Liver (tissue), 9 donors: ENCODE measurements around the gene ZNF615. TPM values are rescaled to one million over a fixed set of nuclear protein-coding genes. Genes with fewer than 3 reads are reported as not detected.

Experiments
- DNase-seq: peaks from one replicate; pipeline ENCODE4 v3.0.0-alpha.2; 2017; ENCODE audit warnings: low spot score
- H3K27ac ChIP-seq, 2 donors: one replicate each; pipeline ENCODE4 v1.7.0; 2013; ENCODE audit warnings: inconsistent platforms in 2 of 2, low read length in 2 of 2, control low read depth in 1 of 2, low read depth in 1 of 2, mild to moderate bottlenecking in 1 of 2
- H3K27me3 ChIP-seq, 4 donors: one replicate each; pipeline versions ENCODE4 v1.6.1 to v1.7.0; 2013; ENCODE audit warnings: low read length in 3 of 4, inconsistent platforms in 1 of 4, mild to moderate bottlenecking in 1 of 4, moderate library complexity in 1 of 4; ENCODE audit not compliant: control insufficient read depth in 4 of 4, insufficient read depth in 4 of 4
- H3K36me3 ChIP-seq, 4 donors: one replicate each; pipeline versions ENCODE4 v1.6.1 to v1.7.0; 2013; ENCODE audit warnings: low read length in 3 of 4, mild to moderate bottlenecking in 3 of 4, low read depth in 1 of 4, moderate library complexity in 1 of 4; ENCODE audit not compliant: control insufficient read depth in 4 of 4, insufficient read depth in 3 of 4
- H3K4me1 ChIP-seq, 4 donors: one replicate each; pipeline versions ENCODE4 v1.6.1 to v1.7.0; 2013; ENCODE audit warnings: low read length in 3 of 4, mild to moderate bottlenecking in 3 of 4, moderate library complexity in 1 of 4; ENCODE audit not compliant: control insufficient read depth in 4 of 4, insufficient read depth in 4 of 4
- H3K4me3 ChIP-seq, 3 donors: one replicate each; pipeline versions ENCODE4 v1.6.1 to v1.7.0; 2013; ENCODE audit warnings: low read length in 3 of 3, control low read depth in 1 of 3, low read depth in 1 of 3, mild to moderate bottlenecking in 1 of 3
- H3K9ac ChIP-seq, 2 donors: one replicate each; pipeline ENCODE4 v1.7.0; 2013; ENCODE audit warnings: low read length in 2 of 2, mild to moderate bottlenecking in 2 of 2, moderate library complexity in 2 of 2, control low read depth in 1 of 2, low read depth in 1 of 2
- H3K9me3 ChIP-seq, 4 donors: one replicate each; pipeline versions ENCODE4 v1.6.1 to v1.7.0; 2013; ENCODE audit warnings: low read length in 3 of 4; ENCODE audit not compliant: control insufficient read depth in 4 of 4
- ATF3 ChIP-seq: IDR thresholded peaks from 2 replicates; pipeline ENCODE4 v1.6.1; 2016; ENCODE audit warnings: antibody characterized with exemption
- CTCF ChIP-seq: fragments of 150-350 bp; IDR thresholded peaks from 2 replicates; pipeline ENCODE4 v1.5.1; 2017; ENCODE audit warnings: improper control_type of control experiment, low read depth, low read length; ENCODE audit not compliant: missing input control
- EGR1 ChIP-seq, 2 donors: IDR thresholded peaks; 2 replicates each; pipeline ENCODE4 v1.6.1; 2016 to 2018; ENCODE audit warnings: antibody characterized with exemption in 2 of 2, low read depth in 2 of 2
- FOXA1 ChIP-seq: IDR thresholded peaks from 2 replicates; pipeline ENCODE4 v1.6.1; 2016; ENCODE audit warnings: antibody characterized with exemption
- FOXA2 ChIP-seq: IDR thresholded peaks from 2 replicates; pipeline ENCODE4 v1.6.1; 2016; ENCODE audit warnings: antibody characterized with exemption
- GABPA ChIP-seq, 2 donors: IDR thresholded peaks in 1 of 2; conservative IDR thresholded peaks in 1 of 2; 2 replicates each; pipeline ENCODE4 v1.6.1; 2016; ENCODE audit warnings: antibody characterized with exemption in 2 of 2, mild to moderate bottlenecking in 1 of 2, moderate library complexity in 1 of 2
- HNF4A ChIP-seq, 2 donors: conservative IDR thresholded peaks; 2 replicates each; pipeline ENCODE4 v1.6.1; 2016; ENCODE audit warnings: antibody characterized with exemption in 2 of 2, mild to moderate bottlenecking in 2 of 2
- HNF4G ChIP-seq: IDR thresholded peaks from 2 replicates; pipeline ENCODE4 v1.6.1; 2016; ENCODE audit warnings: antibody characterized with exemption
- JUND ChIP-seq, 2 donors: IDR thresholded peaks; 2 replicates each; pipeline ENCODE4 v1.6.1; 2016; ENCODE audit warnings: antibody characterized with exemption in 2 of 2
- MAX ChIP-seq: IDR thresholded peaks from 2 replicates; pipeline ENCODE4 v1.6.1; 2016; ENCODE audit warnings: antibody characterized with exemption
- NR2F2 ChIP-seq: IDR thresholded peaks from 2 replicates; pipeline ENCODE4 v1.6.1; 2016; ENCODE audit warnings: antibody characterized with exemption
- RAD21 ChIP-seq, 2 donors: IDR thresholded peaks; 2 replicates each; pipeline ENCODE4 v1.6.1; 2016; ENCODE audit warnings: antibody characterized with exemption in 2 of 2, mild to moderate bottlenecking in 2 of 2
- REST ChIP-seq: IDR thresholded peaks from 2 replicates; pipeline ENCODE4 v1.6.1; 2016; ENCODE audit warnings: antibody characterized with exemption, mild to moderate bottlenecking
- RXRA ChIP-seq, 2 donors: IDR thresholded peaks; 2 replicates each; pipeline ENCODE4 v1.6.1; 2017 to 2018; ENCODE audit warnings: antibody characterized with exemption in 2 of 2, mild to moderate bottlenecking in 1 of 2
- SP1 ChIP-seq: IDR thresholded peaks from 2 replicates; pipeline ENCODE4 v1.6.1; 2018; ENCODE audit warnings: antibody characterized with exemption, mild to moderate bottlenecking
- TAF1 ChIP-seq: conservative IDR thresholded peaks from 2 replicates; pipeline ENCODE4 v1.6.1; 2016; ENCODE audit warnings: antibody characterized with exemption, mild to moderate bottlenecking
- YY1 ChIP-seq: IDR thresholded peaks from 2 replicates; pipeline ENCODE4 v1.6.1; 2016; ENCODE audit warnings: antibody characterized with exemption, mild to moderate bottlenecking
- ZBTB33 ChIP-seq: IDR thresholded peaks from 2 replicates; pipeline ENCODE4 v1.6.1; 2016; ENCODE audit warnings: antibody characterized with exemption
- WGBS: extraction: QIAGEN DNeasy Blood & Tissue Kit; methylation state at CpG from one replicate; pipeline ENCODE4 v1.1.7; 2013; 5-methylcytosine and 5-hydroxymethylcytosine counted together
- polyA plus RNA-seq, 2 donors: library from polyadenylated mRNA; stranded (reverse) in 1 of 2; unstranded in 1 of 2; fragments of 200-250 nt in 1 of 2; fragments of >200 nt in 1 of 2; fragmentation: Nextera tagmentation in 1 of 2; extraction: Ambion mirVana in 1 of 2; gene quantifications; one replicate each; pipeline versions ENCODE4 v1.2.1 to v1.2.3, GENCODE V29; 2013 to 2015
- total RNA-seq, 2 donors: library from RNA; depleted of rRNA; stranded (reverse); fragments of >200 nt; gene quantifications; one replicate each; pipeline ENCODE4 v1.2.3, GENCODE V29; 2014
- donor health status: healthy.
- donor health status: healthy.
- donor health status: healthy.
- donor health status: healthy.
- donor health status: healthy.

Gene ZNF615
- total and polyA plus RNA-seq, 4 donors = 1.7 to 6.2 (median 2.9) TPM

- WGBS = under 1% methylated on average over 60 of the region's 60 CpGs
- Histone ChIP-seq H3K27ac (peak within 1 kb of the TSS; percentile 93 to 98), H3K4me3 (peak within 1 kb of the TSS; percentile 63 to 96 (median 92)), H3K4me1 (peaks cover 0 to 5% (median 0%) of the 10 kb centered on the region in 4 donors), H3K9me3 (peaks cover 19 to 40% (median 27%) of the 10 kb centered on the region in 4 donors), H3K27me3 (no peaks in the 10 kb centered on the region), H3K9ac (peak within 1 kb of the TSS; percentile 83 to 97), H3K36me3 (peaks cover 7 to 29% (median 24%) of the 10 kb centered on the region in 4 donors)
- DNase-seq = peak; percentile 85
- TF ChIP-seq FOXA1 = no peak
- no peak for TF ChIP-seq RXRA (IDR thresholded peaks at IDR 0.05)
- TF ChIP-seq JUND (IDR thresholded peaks at IDR 0.05) = no peak
- TF ChIP-seq SP1 = peak; percentile 20
- peak; percentile 28 for TF ChIP-seq MAX
- TF ChIP-seq GABPA (IDR thresholded peaks at IDR 0.05 in 1 of 2, conservative IDR thresholded peaks at IDR 0.05 in 1 of 2) = peak in 1 of 2 donors; percentile 77
- no peak for TF ChIP-seq CTCF
- no peak for TF ChIP-seq TAF1
- TF ChIP-seq HNF4G = no peak
- no peak for TF ChIP-seq HNF4A (conservative IDR thresholded peaks at IDR 0.05)
- TF ChIP-seq EGR1 (IDR thresholded peaks at IDR 0.05; ENCODE audit: low read depth in 2 of 2) = peak in 1 of 2 donors; percentile 36
- TF ChIP-seq RAD21 (IDR thresholded peaks at IDR 0.05) = no peak
- TF ChIP-seq NR2F2 = no peak
- no peak for TF ChIP-seq FOXA2
- TF ChIP-seq ATF3 = peak; percentile 35
- no peak for TF ChIP-seq REST
- peak; percentile 3 for TF ChIP-seq ZBTB33
- TF ChIP-seq YY1 = peak; percentile 99
Observed at GRCh38 chr19:52048555-52049501, 40.8 kb upstream of the ZNF615 start, which contains the start of gene ZNF432. ZNF432 (minus strand) TSS chr19:52048838; CDS start chr19:52046868, 1,970 bp downstream.
